Erythroblast (primary cell): ENCODE measurements around the gene CXCR4.

Experiments used
- GATA1 ChIP-seq: IDR thresholded peaks from 2 replicates; pipeline ENCODE4 v1.6.1; 2011; ENCODE audit warnings: low read depth, mild to moderate bottlenecking, control low read depth, low read length, moderate library complexity
- POLR2A ChIP-seq: IDR thresholded peaks from 2 replicates; pipeline ENCODE4 v1.6.1; 2011; ENCODE audit warnings: mild to moderate bottlenecking, low read length

- TF ChIP-seq GATA1 (no peak), POLR2A (no peak)
Observed at GRCh38 chr2:136117909-136118818, at the start of gene CXCR4.
